CD8-positive, alpha-beta memory T cell (primary cell): ENCODE measurements around the gene EIF4A3. TPM values are rescaled to one million over a fixed set of nuclear protein-coding genes. Genes with fewer than 3 reads are reported as not detected.
A peak's percentile ranks its signal among the peaks of the same experiment; 100 is the strongest.

Experiments
- CTCF ChIA-PET: fragments of 350-600 bp; sonication (Branson Sonifier 250); formaldehyde crosslinking; loops from one replicate; lab custom pipeline; 2021; ENCODE audit warnings: antibody characterized with exemption; lab: Charles Lee
- POLR2A ChIA-PET: fragments of 350-600 bp; sonication (Branson Sonifier 250); formaldehyde crosslinking; loops from one replicate; lab custom pipeline; 2021; ENCODE audit warnings: antibody characterized with exemption; lab: Charles Lee
- DNase-seq, 5 donors: peaks; one replicate each; pipeline versions ENCODE4 v3.0.0 to v3.0.0-alpha.2; 2020 to 2022; ENCODE audit warnings: mixed read lengths in 1 of 5
- H3K27ac ChIP-seq: one replicate; pipeline ENCODE4 v1.7.0; 2013; ENCODE audit warnings: low read depth, mild to moderate bottlenecking, low read length, moderate library complexity
- H3K27me3 ChIP-seq: 2 replicates; pipeline ENCODE4 v1.7.0; 2013; ENCODE audit warnings: low read length, mild to moderate bottlenecking; ENCODE audit not compliant: insufficient read depth, poor library complexity, severe bottlenecking
- H3K36me3 ChIP-seq: 2 replicates; pipeline ENCODE4 v1.7.0; 2013; ENCODE audit warnings: mild to moderate bottlenecking, low read length, moderate library complexity; ENCODE audit not compliant: insufficient read depth
- H3K4me1 ChIP-seq: 2 replicates; pipeline ENCODE4 v1.7.0; 2013; ENCODE audit warnings: mild to moderate bottlenecking, low read length, moderate library complexity; ENCODE audit not compliant: insufficient read depth
- H3K4me3 ChIP-seq: 2 replicates; pipeline ENCODE4 v1.7.0; 2013; ENCODE audit warnings: mild to moderate bottlenecking, low read length
- H3K9me3 ChIP-seq: 2 replicates; pipeline ENCODE4 v1.7.0; 2013; ENCODE audit warnings: mild to moderate bottlenecking, low read length
- H3K27ac Mint-ChIP-seq, 8 donors: one replicate each; pipeline ENCODE4 v1.8.0; 2020 to 2021; ENCODE audit warnings: mixed read lengths in 8 of 8, mild to moderate bottlenecking in 6 of 8, inconsistent platforms in 3 of 8, moderate library complexity in 3 of 8
- H3K27me3 Mint-ChIP-seq, 2 donors: one replicate each; pipeline ENCODE4 v1.8.0; 2020 to 2021; ENCODE audit warnings: mixed read lengths in 2 of 2, mild to moderate bottlenecking in 1 of 2, moderate library complexity in 1 of 2
- H3K36me3 Mint-ChIP-seq, 3 donors: one replicate each; pipeline ENCODE4 v1.8.0; 2020 to 2021; ENCODE audit warnings: mixed read lengths in 3 of 3, inconsistent platforms in 1 of 3, mild to moderate bottlenecking in 1 of 3
- H3K4me1 Mint-ChIP-seq, 3 donors: one replicate each; pipeline ENCODE4 v1.8.0; 2020 to 2021; ENCODE audit warnings: mixed read lengths in 3 of 3, inconsistent platforms in 1 of 3, mild to moderate bottlenecking in 1 of 3
- H3K4me3 Mint-ChIP-seq, 7 donors: one replicate each; pipeline ENCODE4 v1.8.0; 2020 to 2021; ENCODE audit warnings: mixed read lengths in 7 of 7, mild to moderate bottlenecking in 6 of 7, moderate library complexity in 4 of 7, inconsistent platforms in 2 of 7
- H3K9me3 Mint-ChIP-seq, 5 donors: one replicate each; pipeline ENCODE4 v1.8.0; 2020 to 2022; ENCODE audit warnings: mixed read lengths in 5 of 5, mild to moderate bottlenecking in 3 of 5, moderate library complexity in 2 of 5, inconsistent platforms in 1 of 5
- polyA plus RNA-seq: library from polyadenylated mRNA; unstranded; fragments of 300-500 nt; fragmentation: Illumina TruSeq; gene quantifications from one replicate; pipeline ENCODE4 v1.2.3, GENCODE V29; 2021
- total RNA-seq, 2 experiments: library from RNA; stranded (reverse); gene quantifications; one replicate each; pipeline ENCODE4 v1.2.3, GENCODE V29; 2021

EIF4A3 gene
- total and polyA plus RNA-seq, 3 experiments from 2014 or later: 77.6 to 181 (median 174) TPM

- H3K27ac Mint-ChIP-seq: peak overlapping the region in 1 of 8 donors; percentile 68
- peak overlapping the region in 2 of 7 donors; percentile 19 to 63 for H3K4me3 Mint-ChIP-seq
- Histone ChIP-seq H3K27ac (no peak overlapping the region), H3K4me3 (no peak overlapping the region), H3K4me1 (peaks cover 21% of the 10 kb centered on the region), H3K36me3 (no peaks in the 10 kb centered on the region), H3K27me3 (no peaks in the 10 kb centered on the region), H3K9me3 (no peaks in the 10 kb centered on the region)
- CTCF ChIA-PET: no interaction called here
- POLR2A ChIA-PET: no interaction called here
- DNase-seq: peak in 1 of 5 donors; percentile 28
- peaks cover 14 to 30% (median 23%) of the 10 kb centered on the region in 3 donors for H3K4me1 Mint-ChIP-seq
- peaks cover 0 to 5% (median 0%) of the 10 kb centered on the region in 3 donors for H3K36me3 Mint-ChIP-seq
- H3K9me3 Mint-ChIP-seq: no peaks in the 10 kb centered on the region
- peaks cover 0 to 3% of the 10 kb centered on the region in 2 donors for H3K27me3 Mint-ChIP-seq
Observed at GRCh38 chr17:80097844-80098691, 48.9 kb downstream of the EIF4A3 start.

GRCh38 chr17:80097127-80097621, 49.8 kb downstream of the EIF4A3 start:
- peaks cover 10 to 23% (median 14%) of the 10 kb centered on the region in 3 donors for H3K4me1 Mint-ChIP-seq
- peaks cover 0 to 5% (median 0%) of the 10 kb centered on the region in 3 donors for H3K36me3 Mint-ChIP-seq
- Histone ChIP-seq H3K27ac (no peak overlapping the region), H3K27me3 (no peaks in the 10 kb centered on the region), H3K9me3 (no peaks in the 10 kb centered on the region), H3K4me3 (no peak overlapping the region), H3K4me1 (peaks cover 16% of the 10 kb centered on the region), H3K36me3 (no peaks in the 10 kb centered on the region)
- H3K9me3 Mint-ChIP-seq: no peaks in the 10 kb centered on the region
- CTCF ChIA-PET: no interaction called here
- POLR2A ChIA-PET: no interaction called here
- DNase-seq: no peak
- no peak overlapping the region for H3K27ac Mint-ChIP-seq
- H3K4me3 Mint-ChIP-seq: peak overlapping the region in 1 of 7 donors; percentile 63
- peaks cover 0 to 5% of the 10 kb centered on the region in 2 donors for H3K27me3 Mint-ChIP-seq

GRCh38 chr17:80096561-80097021, 50.3 kb downstream of the EIF4A3 start:
- no peak overlapping the region for H3K4me3 Mint-ChIP-seq
- CTCF ChIA-PET: no interaction called here
- DNase-seq: no peak

GRCh38 chr17:80095844-80096475, 51.0 kb downstream of the EIF4A3 start:
- Histone ChIP-seq H3K9me3 (no peaks in the 10 kb centered on the region), H3K4me3 (no peak overlapping the region), H3K27me3 (no peaks in the 10 kb centered on the region), H3K27ac (no peak overlapping the region), H3K4me1 (peaks cover 11% of the 10 kb centered on the region), H3K36me3 (no peaks in the 10 kb centered on the region)
- Mint-ChIP-seq H3K4me3 (no peak overlapping the region), H3K27me3 (peaks cover 0 to 6% of the 10 kb centered on the region in 2 donors), H3K9me3 (no peaks in the 10 kb centered on the region), H3K36me3 (peaks cover 0 to 1% (median 0%) of the 10 kb centered on the region in 3 donors), H3K4me1 (peaks cover 7 to 16% (median 10%) of the 10 kb centered on the region in 3 donors), H3K27ac (no peak overlapping the region)
- ChIA-PET POLR2A (no interaction called here), CTCF (interaction anchor here (2.0 kb wide), 1 partner anchor 13 kb away, joined by 6 read pairs; no protein-coding TSS in a partner anchor)
- DNase-seq: no peak

More at GRCh38 chr17:80096561-80097021, 50.3 kb downstream of the EIF4A3 start:
- Histone ChIP-seq H3K4me1 (peaks cover 12% of the 10 kb centered on the region), H3K27me3 (no peaks in the 10 kb centered on the region), H3K27ac (no peak overlapping the region), H3K36me3 (no peaks in the 10 kb centered on the region), H3K9me3 (no peaks in the 10 kb centered on the region), H3K4me3 (no peak overlapping the region)
- Mint-ChIP-seq H3K4me1 (peaks cover 8 to 17% (median 10%) of the 10 kb centered on the region in 3 donors), H3K36me3 (peaks cover 0 to 1% (median 0%) of the 10 kb centered on the region in 3 donors), H3K27ac (no peak overlapping the region), H3K27me3 (peaks cover 0 to 6% of the 10 kb centered on the region in 2 donors), H3K9me3 (no peaks in the 10 kb centered on the region)
- POLR2A ChIA-PET: no interaction called here

- Histone ChIP-seq H3K27me3 (no peaks in the 10 kb centered on the region), H3K27ac (no peak overlapping the region), H3K4me1 (peaks cover 4% of the 10 kb centered on the region), H3K4me3 (no peak overlapping the region), H3K9me3 (no peaks in the 10 kb centered on the region), H3K36me3 (no peaks in the 10 kb centered on the region)
- Mint-ChIP-seq H3K4me1 (peaks cover 1 to 9% (median 2%) of the 10 kb centered on the region in 3 donors), H3K27me3 (peaks cover 0 to 6% of the 10 kb centered on the region in 2 donors), H3K36me3 (no peaks in the 10 kb centered on the region), H3K4me3 (peak overlapping the region in 1 of 7 donors; percentile 79), H3K9me3 (no peaks in the 10 kb centered on the region), H3K27ac (peak overlapping the region in 1 of 8 donors; percentile 3)
- ChIA-PET POLR2A (no interaction called here), CTCF (interaction anchor here (2.0 kb wide), 1 partner anchor 12 kb away, joined by 6 read pairs; no protein-coding TSS in a partner anchor)
- no peak for DNase-seq
Observed at GRCh38 chr17:80095038-80095843, 51.7 kb downstream of the EIF4A3 start.

- H3K27me3 Mint-ChIP-seq: peaks cover 3 to 6% of the 10 kb centered on the region in 2 donors
Observed at GRCh38 chr17:80092959-80093358, 54.0 kb downstream of the EIF4A3 start.

GRCh38 chr17:80091376-80091775, 55.6 kb downstream of the EIF4A3 start:
- CTCF ChIA-PET: interaction anchor here (2.4 kb wide), 1 partner anchor 10 kb away, joined by 9 read pairs; the partner anchor contains the start of gene GAA
- H3K4me3 ChIP-seq: no peak overlapping the region
- POLR2A ChIA-PET: no interaction called here

More at GRCh38 chr17:80092959-80093358, 54.0 kb downstream of the EIF4A3 start:
- H3K4me1 ChIP-seq: no peaks in the 10 kb centered on the region
- H3K9me3 ChIP-seq: no peaks in the 10 kb centered on the region
- no peak for DNase-seq
- Mint-ChIP-seq H3K27ac (peak overlapping the region in 2 of 8 donors; percentile 17 to 72), H3K9me3 (no peaks in the 10 kb centered on the region), H3K4me1 (no peaks in the 10 kb centered on the region), H3K4me3 (no peak overlapping the region), H3K36me3 (no peaks in the 10 kb centered on the region)
- H3K27ac ChIP-seq: no peak overlapping the region
- H3K4me3 ChIP-seq: no peak overlapping the region
- ChIA-PET CTCF (interaction anchor here (1.0 to 2.4 kb wide), 2 partner anchors 9 to 11 kb away, joined by 4 to 9 read pairs; partner anchors contain the start of gene GAA), POLR2A (interaction anchor here (0.7 kb wide), 1 partner anchor 9 kb away, joined by 4 read pairs; the partner anchor contains the start of gene GAA)
- no peaks in the 10 kb centered on the region for H3K27me3 ChIP-seq
- H3K36me3 ChIP-seq: no peaks in the 10 kb centered on the region

More at GRCh38 chr17:80091376-80091775, 55.6 kb downstream of the EIF4A3 start:
- Mint-ChIP-seq H3K27me3 (peaks cover 3 to 6% of the 10 kb centered on the region in 2 donors), H3K4me3 (no peak overlapping the region), H3K9me3 (no peaks in the 10 kb centered on the region), H3K4me1 (no peaks in the 10 kb centered on the region), H3K27ac (no peak overlapping the region), H3K36me3 (no peaks in the 10 kb centered on the region)
- no peaks in the 10 kb centered on the region for H3K9me3 ChIP-seq
- no peak overlapping the region for H3K27ac ChIP-seq
- no peaks in the 10 kb centered on the region for H3K4me1 ChIP-seq
- DNase-seq: no peak
- H3K27me3 ChIP-seq: no peaks in the 10 kb centered on the region
- H3K36me3 ChIP-seq: no peaks in the 10 kb centered on the region
